IMR-90 (cell line): ENCODE results near the gene CCDC136. TPM values are rescaled to one million over a fixed set of nuclear protein-coding genes. Genes with fewer than 3 reads are reported as not detected.

Experiments used
- ATAC-seq: fragments of 200-7000 bp; cut with Tn5 transposase; 2 replicates; pipeline ENCODE4 v1.9.1; 2020; ENCODE audit warnings: low read depth, mild to moderate bottlenecking, moderate library complexity
- BruUV-seq: library from RNA; stranded (reverse); fragments of 400-500 nt; replicated peaks from 2 replicates; lab custom pipeline; 2021; lab: Mats Ljungman, UMichigan
- CTCF ChIA-PET: fragments of 300-600 bp; formaldehyde crosslinking; extraction: SDS; loops from one replicate; lab custom pipeline; 2021; ENCODE audit warnings: antibody characterized with exemption; lab: Yijun Ruan, JAX
- POLR2A ChIA-PET: fragments of 300-600 bp; sonication (Branson Sonifier 250); formaldehyde crosslinking; loops from one replicate; lab custom pipeline; 2022; ENCODE audit warnings: antibody characterized with exemption; ENCODE audit not compliant: unreplicated experiment; lab: Charles Lee
- DNase-seq: peaks from one replicate; pipeline ENCODE4 v3.0.0; 2013
- H2AFZ ChIP-seq: replicated peaks from 2 replicates; pipeline ENCODE3; 2013; ENCODE audit warnings: low read length, mild to moderate bottlenecking; ENCODE audit not compliant: poor library complexity
- H2AK5ac ChIP-seq: 2 replicates; pipeline ENCODE4 v1.6.1; 2013; ENCODE audit warnings: low read depth, low read length, inconsistent platforms
- H2AK9ac ChIP-seq: replicated peaks from 2 replicates; pipeline ENCODE3; 2013; ENCODE audit warnings: mild to moderate bottlenecking, low read depth, low read length, moderate library complexity; ENCODE audit not compliant: poor library complexity
- H2BK120ac ChIP-seq: 2 replicates; pipeline ENCODE4 v1.6.1; 2013; ENCODE audit warnings: low read depth, low read length, inconsistent platforms
- H2BK15ac ChIP-seq: 3 replicates; pipeline ENCODE4 v1.6.1; 2013; ENCODE audit warnings: low read depth, low read length, inconsistent platforms
- H2BK20ac ChIP-seq: 2 replicates; pipeline ENCODE4 v1.6.1; 2013; ENCODE audit warnings: low read depth, mild to moderate bottlenecking, inconsistent platforms, low read length, moderate library complexity
- H2BK5ac ChIP-seq: 2 replicates; pipeline ENCODE4 v1.6.1; 2013; ENCODE audit warnings: mild to moderate bottlenecking, low read depth, low read length, inconsistent platforms; ENCODE audit not compliant: poor library complexity, severe bottlenecking
- H3K14ac ChIP-seq: replicated peaks from 2 replicates; pipeline ENCODE4 v1.6.1; 2013; ENCODE audit warnings: low read depth, low read length, inconsistent platforms
- H3K18ac ChIP-seq: 2 replicates; pipeline ENCODE4 v1.6.1; 2013; ENCODE audit warnings: low read depth, low read length, control low read depth
- H3K23ac ChIP-seq: 2 replicates; pipeline ENCODE4 v1.6.1; 2013; ENCODE audit warnings: low read depth, low read length, inconsistent platforms
- H3K27ac ChIP-seq: 2 replicates; pipeline ENCODE4 v1.5.1; 2013; ENCODE audit warnings: mild to moderate bottlenecking, control low read depth, low read length; ENCODE audit not compliant: insufficient read depth
- H3K27me3 ChIP-seq: 2 replicates; pipeline ENCODE4 v1.6.1; 2013; ENCODE audit warnings: low read length; ENCODE audit not compliant: control insufficient read depth, insufficient read depth
- H3K36me3 ChIP-seq: 2 replicates; pipeline ENCODE4 v1.6.1; 2013; ENCODE audit warnings: low read length, mixed read lengths; ENCODE audit not compliant: control insufficient read depth, insufficient read depth
- H3K4ac ChIP-seq: 2 replicates; pipeline ENCODE4 v1.6.1; 2013; ENCODE audit warnings: low read depth, low read length, inconsistent platforms
- H3K4me1 ChIP-seq: 2 replicates; pipeline ENCODE4 v1.6.1; 2013; ENCODE audit warnings: low read length, mixed read lengths; ENCODE audit not compliant: control insufficient read depth, insufficient read depth
- H3K4me2 ChIP-seq: 2 replicates; pipeline ENCODE4 v1.6.1; 2013; ENCODE audit warnings: low read depth, mild to moderate bottlenecking, control low read depth, low read length, moderate library complexity
- H3K4me3 ChIP-seq: 2 replicates; pipeline ENCODE4 v1.5.1; 2013; ENCODE audit warnings: low read depth, mild to moderate bottlenecking, control low read depth, low read length, moderate library complexity; ENCODE audit not compliant: insufficient read depth
- H3K56ac ChIP-seq: 2 replicates; pipeline ENCODE4 v1.6.1; 2013; ENCODE audit warnings: low read length, inconsistent platforms; ENCODE audit not compliant: insufficient read depth; ENCODE audit errors: extremely low read depth
- H3K79me1 ChIP-seq, 2 experiments: 2 replicates each; pipeline ENCODE4 v1.6.1; 2013; ENCODE audit warnings: low read length in 2 of 2, inconsistent platforms in 1 of 2, low read depth in 1 of 2
- H3K9ac ChIP-seq: 2 replicates; pipeline ENCODE4 v1.6.1; 2013; ENCODE audit warnings: low read depth, low read length, control low read depth
- H3K9me1 ChIP-seq: 2 replicates; pipeline ENCODE4 v1.6.1; 2013; ENCODE audit warnings: low read length, inconsistent platforms; ENCODE audit not compliant: insufficient read depth
- H3K9me3 ChIP-seq: 2 replicates; pipeline ENCODE4 v1.6.1; 2013; ENCODE audit warnings: low read length; ENCODE audit not compliant: control insufficient read depth, insufficient read depth
- H4K20me1 ChIP-seq: 2 replicates; pipeline ENCODE4 v1.6.1; 2013; ENCODE audit warnings: low read length, inconsistent platforms; ENCODE audit not compliant: insufficient read depth
- H4K5ac ChIP-seq: 2 replicates; pipeline ENCODE4 v1.6.1; 2013; ENCODE audit warnings: mild to moderate bottlenecking, low read depth, low read length, control low read depth
- H4K8ac ChIP-seq, 2 experiments: 2 replicates each; pipeline ENCODE4 v1.6.1; 2013; ENCODE audit warnings: low read depth in 2 of 2, low read length in 2 of 2, control low read depth in 1 of 2, inconsistent platforms in 1 of 2
- H4K91ac ChIP-seq: 2 replicates; pipeline ENCODE4 v1.6.1; 2013; ENCODE audit warnings: low read depth, low read length, inconsistent platforms; ENCODE audit not compliant: insufficient read depth
- CHD1 ChIP-seq: IDR thresholded peaks from 2 replicates; pipeline ENCODE4 v1.6.1; 2012; ENCODE audit warnings: low read depth, low read length, improper control_type of control experiment
- MAFK ChIP-seq: IDR thresholded peaks from 2 replicates; pipeline ENCODE4 v1.6.1; 2012; ENCODE audit warnings: low read depth, low read length, improper control_type of control experiment
- MAZ ChIP-seq: IDR thresholded peaks from 2 replicates; pipeline ENCODE4 v1.6.1; 2012; ENCODE audit warnings: low read depth, mild to moderate bottlenecking, low read length, improper control_type of control experiment, moderate library complexity, borderline replicate concordance
- WGBS, 2 experiments: methylation state at CpG; one replicate each; pipeline versions ENCODE4 v1.1.5 to v1.1.7; 2013; ENCODE audit warnings: missing lambda C conversion rate in 2 of 2; ENCODE audit not compliant: insufficient read length in 1 of 2; ENCODE audit errors: extremely low coverage in 2 of 2; 5-methylcytosine and 5-hydroxymethylcytosine counted together
- dilution Hi-C: fragments of 300-500 bp; cut with HindIII; formaldehyde crosslinking; loops from one replicate; pipeline ENCODE4 v1.14.3; 2018; ENCODE audit warnings: low sequenced_read_pairs; ENCODE audit not compliant: unreplicated experiment
- in situ Hi-C: fragments of 300-500 bp; cut with MboI; formaldehyde crosslinking; loops from 3 replicates; pipeline ENCODE4 v1.14.3; 2019; ENCODE audit warnings: low sequenced_read_pairs, inconsistent platforms, mixed read lengths
- intact Hi-C: fragments of 100-400 bp; cut with micrococcal nuclease; formaldehyde crosslinking; loops from 2 replicates; pipeline ENCODE4 v1.10.0; 2022
- polyA plus RNA-seq, 3 experiments: library from polyadenylated mRNA; depleted of rRNA; stranded (reverse); fragments of >200 nt; gene quantifications; 2 replicates each; pipeline ENCODE4 v1.2.3, GENCODE V29; 2012; ENCODE audit warnings: low replicate concordance in 1 of 3
- total RNA-seq: library from RNA; depleted of rRNA; stranded (reverse); fragments of >200 nt; gene quantifications from 2 replicates; pipeline ENCODE4 v1.2.3, GENCODE V29; 2012
- TF ChIP-seq, protein P1 (sequence below): conservative IDR thresholded peaks from 2 replicates; pipeline ENCODE4 v1.5.1; 2012; ENCODE audit warnings: mild to moderate bottlenecking, low read depth, low read length, improper control_type of control experiment
- TF ChIP-seq, protein P2 (sequence below): fragments of 150-350 bp; IDR thresholded peaks from 2 replicates; pipeline ENCODE4 v1.6.1; 2016; ENCODE audit warnings: low read depth, mild to moderate bottlenecking, low read length, moderate library complexity, borderline replicate concordance

CCDC136 gene
- total and polyA plus RNA-seq, 2 of the 4 experiments (the other 2 are of a cell fraction), result 7.7 to 18.0 TPM

DNA sequence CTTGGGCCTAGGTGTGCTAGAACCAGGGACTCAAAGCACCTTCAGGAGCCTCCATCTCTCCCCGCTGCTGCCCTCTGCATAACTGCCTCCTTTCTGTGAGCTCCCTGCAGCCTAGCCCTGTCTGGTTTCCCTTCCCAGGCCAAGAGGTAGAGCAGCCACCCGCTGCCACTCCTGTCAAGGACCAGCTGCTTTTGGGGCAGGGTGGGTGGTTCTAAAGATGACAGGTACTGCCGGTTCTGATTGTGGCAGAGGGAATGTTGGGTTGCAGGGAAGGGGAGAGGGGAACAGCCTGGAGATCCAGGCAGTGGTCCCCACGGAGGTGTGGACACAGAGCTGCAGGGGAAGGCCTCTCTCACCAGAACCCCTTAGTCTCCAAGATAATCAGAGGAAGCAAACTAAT, 34.7 kb downstream of the CCDC136 start:
- peaks cover 14% of the 10 kb centered on the region for H3K9me1 ChIP-seq
- no peak overlapping the region for H3K9ac ChIP-seq
- H3K4me3 ChIP-seq, result no peak overlapping the region
- H4K5ac ChIP-seq, result no peak overlapping the region
- peaks cover 0 to 27% of the 10 kb centered on the region in 2 experiments; a peak in 2 of 4 replicates for H3K79me1 ChIP-seq
- peaks cover 24% of the 10 kb centered on the region for H3K4me1 ChIP-seq
- H3K56ac ChIP-seq, result no peak overlapping the region
- peaks cover 24% of the 10 kb centered on the region for H4K20me1 ChIP-seq
- no peak overlapping the region for H3K18ac ChIP-seq
- ChIA-PET CTCF (no interaction called here), POLR2A (interaction anchor here (1.0 kb wide), 1 partner anchor 37 kb away, joined by 3 read pairs; the partner anchor contains the start of gene ATP6V1F)
- H2AK9ac ChIP-seq, result no peak overlapping the region
- peak overlapping the region; percentile 65 for H2AFZ ChIP-seq
- peak overlapping the region; percentile 93 for H3K4ac ChIP-seq
- intact Hi-C loops, result loop anchor here (5.0 kb wide), 1 partner anchor 34 kb away; the partner anchor contains the start of gene CCDC136
- H4K91ac ChIP-seq, result peak overlapping the region; percentile 38; the same call in 1 of the 2 replicates
- peak overlapping the region; percentile 22; the same call in 1 of the 2 replicates for H2BK20ac ChIP-seq
- H2BK120ac ChIP-seq, result peak overlapping the region; percentile 92
- no CpG with 5 or more reads among the region's 4 CpGs for WGBS, 2 experiments
- ATAC-seq (no peak), DNase-seq (no peak)
- H4K8ac ChIP-seq, result peak overlapping the region; percentile 5 to 81; a peak in 2 of 4 replicates
- peak overlapping the region; percentile 22 for H2BK5ac ChIP-seq
- no peak overlapping the region for H3K23ac ChIP-seq
- peak overlapping the region; percentile 30; the same call in 1 of the 2 replicates for H3K14ac ChIP-seq
- dilution Hi-C loops, result no loop called here
- no TSS peak for BruUV-seq
- no peaks in the 10 kb centered on the region for H3K9me3 ChIP-seq
- TF ChIP-seq CHD1 (no peak), MAFK (no peak), MAZ (no peak)
- TF ChIP-seq, protein P1, sequence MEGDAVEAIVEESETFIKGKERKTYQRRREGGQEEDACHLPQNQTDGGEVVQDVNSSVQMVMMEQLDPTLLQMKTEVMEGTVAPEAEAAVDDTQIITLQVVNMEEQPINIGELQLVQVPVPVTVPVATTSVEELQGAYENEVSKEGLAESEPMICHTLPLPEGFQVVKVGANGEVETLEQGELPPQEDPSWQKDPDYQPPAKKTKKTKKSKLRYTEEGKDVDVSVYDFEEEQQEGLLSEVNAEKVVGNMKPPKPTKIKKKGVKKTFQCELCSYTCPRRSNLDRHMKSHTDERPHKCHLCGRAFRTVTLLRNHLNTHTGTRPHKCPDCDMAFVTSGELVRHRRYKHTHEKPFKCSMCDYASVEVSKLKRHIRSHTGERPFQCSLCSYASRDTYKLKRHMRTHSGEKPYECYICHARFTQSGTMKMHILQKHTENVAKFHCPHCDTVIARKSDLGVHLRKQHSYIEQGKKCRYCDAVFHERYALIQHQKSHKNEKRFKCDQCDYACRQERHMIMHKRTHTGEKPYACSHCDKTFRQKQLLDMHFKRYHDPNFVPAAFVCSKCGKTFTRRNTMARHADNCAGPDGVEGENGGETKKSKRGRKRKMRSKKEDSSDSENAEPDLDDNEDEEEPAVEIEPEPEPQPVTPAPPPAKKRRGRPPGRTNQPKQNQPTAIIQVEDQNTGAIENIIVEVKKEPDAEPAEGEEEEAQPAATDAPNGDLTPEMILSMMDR, result no peak
- TF ChIP-seq, protein P2, sequence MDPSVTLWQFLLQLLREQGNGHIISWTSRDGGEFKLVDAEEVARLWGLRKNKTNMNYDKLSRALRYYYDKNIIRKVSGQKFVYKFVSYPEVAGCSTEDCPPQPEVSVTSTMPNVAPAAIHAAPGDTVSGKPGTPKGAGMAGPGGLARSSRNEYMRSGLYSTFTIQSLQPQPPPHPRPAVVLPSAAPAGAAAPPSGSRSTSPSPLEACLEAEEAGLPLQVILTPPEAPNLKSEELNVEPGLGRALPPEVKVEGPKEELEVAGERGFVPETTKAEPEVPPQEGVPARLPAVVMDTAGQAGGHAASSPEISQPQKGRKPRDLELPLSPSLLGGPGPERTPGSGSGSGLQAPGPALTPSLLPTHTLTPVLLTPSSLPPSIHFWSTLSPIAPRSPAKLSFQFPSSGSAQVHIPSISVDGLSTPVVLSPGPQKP, result no peak
- in situ Hi-C loops, result no loop called here
- H3K4me2 ChIP-seq, result no peak overlapping the region
- no peaks in the 10 kb centered on the region for H3K36me3 ChIP-seq
- H2BK15ac ChIP-seq, result peak overlapping the region; percentile 98; the same call in 1 of the 3 replicates
- peak overlapping the region; percentile 79; the same call in 1 of the 2 replicates for H2AK5ac ChIP-seq
- H3K27ac ChIP-seq, result no peak overlapping the region
- no peaks in the 10 kb centered on the region for H3K27me3 ChIP-seq
